Brain microvascular endothelial cell (primary cell): ENCODE measurements around the gene PPP1R27.

Experiments
- DNase-seq: peaks from one replicate; pipeline ENCODE4 v3.0.0-alpha.2; 2020
- H3K27ac ChIP-seq: fragments of 250-450 bp; sonication (Bioruptor Pico); 2 replicates; pipeline ENCODE4 v1.5.1; 2020; ENCODE audit warnings: mild to moderate bottlenecking, moderate library complexity
- H3K27me3 ChIP-seq: fragments of 250-450 bp; sonication (Bioruptor Pico); replicated peaks from 2 replicates; pipeline ENCODE4 v1.5.1; 2020; ENCODE audit warnings: mild to moderate bottlenecking
- H3K36me3 ChIP-seq: fragments of 250-450 bp; sonication (Bioruptor Pico); replicated peaks from 2 replicates; pipeline ENCODE4 v1.5.1; 2020; ENCODE audit warnings: mild to moderate bottlenecking
- H3K4me3 ChIP-seq: 2 replicates; pipeline ENCODE4 v1.5.1; 2011; ENCODE audit warnings: low read depth, mild to moderate bottlenecking, control low read depth, low read length, moderate library complexity
- CTCF ChIP-seq: IDR thresholded peaks from 2 replicates; pipeline ENCODE4 v1.5.1; 2011; ENCODE audit warnings: low read depth, mild to moderate bottlenecking, moderate library complexity, low read length, control low read depth, inconsistent platforms; ENCODE audit errors: missing control alignments
- in situ Hi-C: cut with HindIII; loops from 2 replicates; pipeline ENCODE4 v1.10.0; 2017; ENCODE audit warnings: low sequenced_read_pairs, low pct_ligation_motif_present

The PPP1R27 gene

DNA sequence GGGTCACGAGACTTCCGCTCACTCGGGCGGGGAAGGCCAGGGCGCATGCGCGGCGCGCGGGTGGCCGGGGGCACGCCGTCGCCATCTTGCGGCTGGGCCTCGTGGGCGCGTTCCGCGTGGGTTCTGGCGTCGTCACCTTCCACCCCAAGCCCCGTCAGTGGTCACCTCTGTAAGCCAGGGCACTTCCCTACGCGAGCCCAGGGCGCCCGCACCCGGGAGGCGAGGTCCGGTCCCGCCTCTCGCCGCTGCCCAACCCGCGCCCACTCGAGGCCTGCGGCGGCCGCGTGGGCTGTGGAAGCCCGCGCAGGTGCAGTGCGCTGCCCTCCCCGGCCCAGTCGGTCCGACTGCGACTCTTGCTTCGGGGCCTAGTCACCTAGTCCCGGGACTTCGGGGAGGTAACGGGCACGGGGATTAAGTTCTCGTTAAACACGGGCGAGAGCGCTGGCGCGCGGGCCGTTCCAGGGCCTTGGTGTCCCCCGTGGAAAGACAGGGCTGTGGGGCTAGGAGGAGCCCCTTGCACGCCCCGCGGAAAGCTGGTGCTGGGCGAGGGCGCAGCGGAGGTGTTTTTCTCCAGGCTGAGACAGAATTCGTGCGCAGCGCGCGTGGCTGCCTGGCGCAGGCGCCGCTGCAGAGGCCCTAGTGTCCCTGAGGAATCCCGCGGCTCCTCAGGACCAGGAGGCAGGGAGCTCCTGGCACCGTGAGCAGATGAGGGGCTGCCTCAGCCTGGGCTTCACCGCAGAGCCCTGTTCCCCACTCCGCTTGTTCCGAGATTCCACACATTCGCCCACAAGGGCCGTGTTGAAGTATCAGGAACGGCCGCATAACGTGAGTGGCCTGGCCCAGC lies 36.8 kb upstream of the PPP1R27 start:
- H3K4me3 ChIP-seq, result peak overlapping the region; percentile 83
- in situ Hi-C loops, result no loop called here
- H3K36me3 ChIP-seq, result peaks cover 24% of the 10 kb centered on the region
- no peaks in the 10 kb centered on the region for H3K27me3 ChIP-seq
- H3K27ac ChIP-seq, result peak overlapping the region; percentile 88
- TF ChIP-seq CTCF, result peak; percentile 3
- peak; percentile 68 for DNase-seq

DNA sequence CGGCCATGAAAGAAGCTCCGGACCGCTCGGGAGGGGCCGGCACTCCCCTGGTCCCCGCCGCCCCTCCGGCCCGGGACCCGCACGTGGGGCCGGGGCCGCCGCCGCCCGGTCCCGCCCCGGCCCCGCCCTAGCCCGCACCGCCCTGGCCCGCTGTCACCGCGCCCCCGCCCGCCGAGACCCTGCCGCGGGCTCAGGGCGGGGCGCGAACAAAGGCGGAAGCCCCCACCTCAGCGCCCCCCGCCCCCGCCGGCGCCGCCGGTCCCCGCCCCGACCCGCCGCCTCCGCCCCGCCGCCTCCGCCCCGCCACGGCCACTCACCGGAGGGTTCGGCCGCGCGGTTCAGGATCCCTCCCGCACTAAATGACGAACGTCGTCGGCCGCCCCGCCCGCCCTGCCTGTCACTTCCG lies 36.1 kb upstream of the PPP1R27 start, which contains the start of gene ARHGDIA:
Gene ARHGDIA (minus strand): TSS at position 357 of the 406 bp plus-strand sequence. CDS start 1,407 bp downstream, outside the sequence.
- in situ Hi-C loops, result no loop called here
- peaks cover 24% of the 10 kb centered on the region for H3K36me3 ChIP-seq

GRCh38 chr17:81870131-81870980 lies 35.5 kb upstream of the PPP1R27 start:
- in situ Hi-C loops, result no loop called here
- peak; percentile 40 for DNase-seq
- H3K4me3 ChIP-seq, result peak overlapping the region; percentile 83
- H3K36me3 ChIP-seq, result peaks cover 24% of the 10 kb centered on the region
- peak overlapping the region; percentile 84 for H3K27ac ChIP-seq
- TF ChIP-seq CTCF, result no peak
- no peaks in the 10 kb centered on the region for H3K27me3 ChIP-seq

More for the DNA sequence above, 36.1 kb upstream of the PPP1R27 start, which contains the start of gene ARHGDIA:
- TF ChIP-seq CTCF, result no peak
- Histone ChIP-seq H3K27me3 (no peaks in the 10 kb centered on the region), H3K4me3 (peak within 1 kb of the TSS; percentile 83), H3K27ac (peak within 1 kb of the TSS; percentile 88)
- DNase-seq, result no peak

DNA sequence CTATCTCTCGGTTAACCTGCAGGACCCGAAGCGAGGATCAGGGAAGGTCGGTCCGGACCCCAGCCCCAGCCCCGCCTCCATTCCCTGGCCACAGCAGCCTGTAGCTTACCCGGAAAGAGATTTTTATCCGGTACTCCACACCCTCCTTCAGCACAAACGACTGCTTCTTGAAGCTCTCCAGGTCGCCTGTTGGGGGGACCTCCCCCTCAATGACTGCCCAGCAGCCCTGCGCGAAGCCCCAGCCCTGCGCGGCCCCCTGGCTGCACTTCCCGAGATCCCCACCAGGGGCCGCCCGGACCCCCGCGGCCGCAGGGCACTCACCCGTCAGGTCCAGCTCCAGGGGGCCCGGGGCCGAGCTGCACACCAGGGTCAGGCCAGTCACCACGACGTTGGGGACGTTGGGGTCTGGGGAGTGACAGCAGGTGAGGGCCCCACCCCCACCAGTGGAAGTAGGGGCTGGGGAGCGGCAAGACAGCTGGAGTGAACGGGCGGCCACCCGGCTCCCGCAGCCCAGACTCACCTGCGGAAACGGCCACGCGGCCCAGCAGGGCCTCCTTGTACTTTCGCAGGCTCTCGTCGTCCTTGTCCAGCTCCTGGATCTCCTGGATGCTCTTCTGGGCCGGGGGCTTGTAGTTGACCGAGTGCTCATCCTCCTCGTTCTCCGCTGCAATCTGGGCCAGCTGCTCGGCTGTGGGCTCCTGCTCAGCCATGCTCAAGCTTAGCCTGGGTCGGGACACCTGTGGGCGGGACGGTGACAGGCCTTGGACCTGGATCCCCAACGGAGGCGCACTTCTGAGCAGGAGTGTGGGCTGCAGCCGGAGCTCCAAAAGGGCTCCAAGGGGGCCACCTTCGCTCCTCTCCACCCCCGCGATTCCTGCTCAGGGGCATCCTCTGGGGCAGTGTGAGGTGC lies 34.6 kb upstream of the PPP1R27 start:
- Histone ChIP-seq H3K4me3 (peak overlapping the region; percentile 83), H3K27me3 (no peaks in the 10 kb centered on the region), H3K36me3 (peaks cover 24% of the 10 kb centered on the region), H3K27ac (peak overlapping the region; percentile 84)
- peak; percentile 76 for TF ChIP-seq CTCF
- DNase-seq, result peak; percentile 9
- in situ Hi-C loops, result no loop called here

- Histone ChIP-seq H3K36me3 (peaks cover 24% of the 10 kb centered on the region), H3K27me3 (no peaks in the 10 kb centered on the region), H3K4me3 (peak overlapping the region; percentile 83), H3K27ac (peak overlapping the region; percentile 7)
- in situ Hi-C loops, result no loop called here
- TF ChIP-seq CTCF, result no peak
- DNase-seq, result peak; percentile 79
These were observed 33.9 kb upstream of the PPP1R27 start for GRCh38 chr17:81868674-81869220.
